HK-2 (cell line): ENCODE data around the gene STX19.
A peak's percentile ranks its signal among the peaks of the same experiment; 100 is the strongest.
"Not testable (repeated sequence)": the region's sequence is repeated elsewhere in the genome, so short reads cannot be mapped to it uniquely, and the experiment has no call there.

ENCODE experiments used
- DNase-seq: peaks from one replicate; pipeline ENCODE4 v3.0.0-alpha.2; 2018; ENCODE audit not compliant: unreplicated experiment

STX19 gene

GRCh38 chr3:93973131-93974126 lies 55.0 kb downstream of the STX19 start, which contains the start of gene PROS1:
PROS1 (minus strand) TSS chr3:93973896; CDS start chr3:93973749, 147 bp downstream.
- peak; percentile 84 for DNase-seq

DNA sequence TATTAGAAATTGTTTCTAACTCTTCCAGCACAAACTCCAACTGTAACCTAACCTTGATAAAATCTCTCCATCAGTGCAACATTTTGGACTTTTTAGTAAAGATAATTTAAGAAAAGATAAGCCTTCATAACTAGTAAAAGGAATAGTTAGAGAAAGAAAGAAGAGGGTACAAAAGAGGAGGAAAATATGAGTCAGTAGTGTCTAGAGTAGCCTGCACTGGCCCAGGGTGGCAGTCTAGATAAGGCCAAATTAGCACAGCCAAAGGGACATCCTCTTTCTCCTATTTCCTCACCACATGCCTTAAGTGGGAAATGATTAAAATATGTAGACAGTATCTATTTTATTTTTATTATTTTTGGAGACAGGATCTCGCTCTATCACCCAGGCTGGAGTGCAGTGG lies 58.4 kb downstream of the STX19 start:
- DNase-seq: no peak

- peak; percentile 72 for DNase-seq
These were observed 59.0 kb downstream of the STX19 start for GRCh38 chr3:93969443-93969842.

- not testable (repeated sequence) for DNase-seq
These were observed 63.3 kb downstream of the STX19 start for GRCh38 chr3:93965106-93965505.
